ENCODE data around the gene WNT3A. TPM values are rescaled to one million over a fixed set of nuclear protein-coding genes. Genes with fewer than 3 reads are reported as not detected.

Gene WNT3A
- total RNA-seq, 3 donors from 2014 or later, result 0.29 TPM; not detected in 2

- no peak overlapping the region for H3K27ac ChIP-seq
- TF ChIP-seq POLR2AphosphoS5 (IDR thresholded peaks at IDR 0.05) (no peak), CTCF (IDR thresholded peaks at IDR 0.05) (no peak), POLR2A (IDR thresholded peaks at IDR 0.05) (no peak)
- peaks cover 0 to 30% of the 10 kb centered on the region in 2 donors for H3K27me3 ChIP-seq
- no peaks in the 10 kb centered on the region for H3K4me1 ChIP-seq
- H3K4me3 ChIP-seq, result no peak overlapping the region
- DNase-seq (ENCODE audit: low spot score in 2 of 2), result peak; percentile 8 to 33
- intact Hi-C loops (cut with DNase I; ENCODE audit: low total_unique reads), result no loop called here
- H3K9me3 ChIP-seq, result no peaks in the 10 kb centered on the region
- H3K36me3 ChIP-seq, result no peaks in the 10 kb centered on the region
Measured at GRCh38 chr1:228010921-228011320, 4.1 kb downstream of the WNT3A start.

- peak; percentile 12 to 28 for DNase-seq (ENCODE audit: low spot score in 2 of 2)
- Histone ChIP-seq H3K9me3 (no peaks in the 10 kb centered on the region), H3K27me3 (peaks cover 0 to 23% of the 10 kb centered on the region in 2 donors), H3K4me3 (no peak overlapping the region), H3K4me1 (no peaks in the 10 kb centered on the region), H3K36me3 (no peaks in the 10 kb centered on the region), H3K27ac (no peak overlapping the region)
- no peak for TF ChIP-seq CTCF (IDR thresholded peaks at IDR 0.05)
- TF ChIP-seq POLR2AphosphoS5 (IDR thresholded peaks at IDR 0.05), result no peak
- TF ChIP-seq POLR2A (IDR thresholded peaks at IDR 0.05), result no peak
- intact Hi-C loops (cut with DNase I; ENCODE audit: low total_unique reads), result no loop called here
Measured at GRCh38 chr1:228011721-228012311, 5.0 kb downstream of the WNT3A start.

- H3K27me3 ChIP-seq, result peaks cover 0 to 17% of the 10 kb centered on the region in 2 donors
- no peak for TF ChIP-seq POLR2A (IDR thresholded peaks at IDR 0.05)
- TF ChIP-seq CTCF (IDR thresholded peaks at IDR 0.05), result no peak
- no peak for TF ChIP-seq POLR2AphosphoS5 (IDR thresholded peaks at IDR 0.05)
- no peak for DNase-seq (ENCODE audit: low spot score in 2 of 2)
- intact Hi-C loops (cut with DNase I; ENCODE audit: low total_unique reads), result no loop called here
- H3K4me1 ChIP-seq, result no peaks in the 10 kb centered on the region
- no peak overlapping the region for H3K27ac ChIP-seq
- no peaks in the 10 kb centered on the region for H3K36me3 ChIP-seq
- H3K9me3 ChIP-seq, result no peaks in the 10 kb centered on the region
- no peak overlapping the region for H3K4me3 ChIP-seq
Measured at GRCh38 chr1:228012555-228012954, 5.8 kb downstream of the WNT3A start.

GRCh38 chr1:228013131-228013934 is 6.5 kb downstream of the WNT3A start:
- H3K4me3 ChIP-seq, result no peak overlapping the region
- H3K4me1 ChIP-seq, result no peaks in the 10 kb centered on the region
- intact Hi-C loops (cut with DNase I; ENCODE audit: low total_unique reads), result no loop called here
- no peak overlapping the region for H3K27ac ChIP-seq
- TF ChIP-seq POLR2A (IDR thresholded peaks at IDR 0.05), result no peak
- no peak for TF ChIP-seq CTCF (IDR thresholded peaks at IDR 0.05)
- no peak for TF ChIP-seq POLR2AphosphoS5 (IDR thresholded peaks at IDR 0.05)
- H3K36me3 ChIP-seq, result no peaks in the 10 kb centered on the region
- H3K9me3 ChIP-seq, result no peaks in the 10 kb centered on the region
- peak; percentile 75 to 76 for DNase-seq (ENCODE audit: low spot score in 2 of 2)
- H3K27me3 ChIP-seq, result peaks cover 0 to 9% of the 10 kb centered on the region in 2 donors

Measured in breast epithelium (tissue), 4 donors.